ENCODE measurements around the gene PHACTR3. TPM values are rescaled to one million over a fixed set of nuclear protein-coding genes. Genes with fewer than 3 reads are reported as not detected.
"Not testable (repeated sequence)": the region's sequence is repeated elsewhere in the genome, so short reads cannot be mapped to it uniquely, and the experiment has no call there.

PHACTR3 gene
- total RNA-seq, 1 experiment from 2014 or later = 0.06 TPM

DNA sequence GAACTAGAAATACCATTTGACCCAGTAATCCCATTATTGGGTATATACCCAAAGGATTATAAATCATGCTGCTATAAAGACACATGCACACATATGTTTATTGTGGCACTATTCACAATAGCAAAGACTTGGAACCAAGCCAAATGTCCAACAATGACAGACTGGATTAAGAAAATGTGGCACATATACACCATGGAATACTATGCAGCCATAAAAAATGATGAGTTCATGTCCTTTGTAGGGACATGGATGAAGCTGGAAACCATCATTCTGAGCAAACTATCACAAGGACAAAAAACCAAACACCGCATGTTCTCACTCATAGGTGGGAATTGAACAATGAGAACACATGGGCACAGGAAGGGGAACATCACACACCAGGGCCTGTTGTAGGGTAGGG lies 252.2 kb downstream of the PHACTR3 start:
- not testable (repeated sequence) for DNase-seq (ENCODE audit: low read depth)

- DNase-seq (ENCODE audit: low read depth) = not testable (repeated sequence)
Observed at GRCh38 chr20:59856941-59857340, 252.6 kb downstream of the PHACTR3 start.

GRCh38 chr20:59857966-59858365 lies 253.6 kb downstream of the PHACTR3 start:
- DNase-seq (ENCODE audit: low read depth) = no peak

DNA sequence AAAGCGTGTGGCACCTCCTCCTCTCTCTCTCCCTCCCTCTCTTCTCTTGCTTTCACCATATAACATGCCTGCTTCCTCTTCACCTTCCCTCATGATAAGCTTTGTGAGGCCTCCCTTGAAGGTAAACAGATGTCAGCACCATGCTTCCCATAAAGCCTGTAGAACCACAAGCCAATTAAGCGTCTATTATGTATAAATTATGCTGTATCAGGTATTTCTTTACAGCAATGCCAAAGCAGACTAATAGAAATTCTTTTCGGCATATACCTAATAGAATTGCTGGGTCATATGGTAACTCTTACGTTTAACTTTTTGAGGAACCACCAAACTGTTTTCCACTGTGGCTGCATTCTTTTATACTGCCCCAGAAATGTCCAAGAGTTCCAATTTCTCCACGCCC lies 254.1 kb downstream of the PHACTR3 start:
- no peak for DNase-seq (ENCODE audit: low read depth)

DNA sequence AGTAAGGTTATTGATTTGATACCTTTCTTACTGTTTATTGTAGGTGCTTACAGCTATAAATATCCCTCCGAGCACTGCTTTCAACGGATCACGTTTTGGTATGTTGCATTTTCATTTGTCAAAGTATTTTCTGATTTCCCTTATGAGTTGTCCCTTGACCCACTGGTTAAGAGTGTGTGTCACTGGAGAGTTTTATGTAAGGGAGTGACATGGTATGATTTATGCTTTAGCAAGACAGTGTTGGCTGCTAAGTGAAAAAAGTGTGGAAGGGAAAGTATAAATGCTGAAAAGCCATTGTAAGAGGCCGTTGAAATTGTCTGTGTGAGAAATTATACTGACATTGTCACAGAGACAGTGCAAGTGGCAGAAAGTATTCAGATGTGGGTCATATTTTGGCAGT lies 257.1 kb downstream of the PHACTR3 start:
- no peak for DNase-seq (ENCODE audit: low read depth)

DNA sequence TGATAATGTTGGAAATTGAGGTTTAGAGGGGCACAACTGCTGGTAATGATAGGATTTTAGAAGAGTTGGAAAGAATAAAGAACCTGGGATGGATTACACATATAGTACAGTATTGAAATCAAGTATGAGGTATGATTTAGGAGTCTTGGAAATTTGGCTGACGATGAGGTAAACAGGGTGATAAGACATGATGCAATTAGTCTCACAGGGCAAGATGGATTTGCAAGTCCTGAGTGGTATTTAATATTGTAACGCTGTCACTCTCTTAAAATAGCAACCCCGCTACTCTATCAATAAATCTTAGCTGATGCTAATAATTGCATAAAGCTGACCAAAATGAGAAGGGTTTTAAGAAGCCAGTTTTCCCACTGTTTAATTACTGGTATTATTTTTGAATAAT lies 258.7 kb downstream of the PHACTR3 start:
- no peak for DNase-seq (ENCODE audit: low read depth)

DNA sequence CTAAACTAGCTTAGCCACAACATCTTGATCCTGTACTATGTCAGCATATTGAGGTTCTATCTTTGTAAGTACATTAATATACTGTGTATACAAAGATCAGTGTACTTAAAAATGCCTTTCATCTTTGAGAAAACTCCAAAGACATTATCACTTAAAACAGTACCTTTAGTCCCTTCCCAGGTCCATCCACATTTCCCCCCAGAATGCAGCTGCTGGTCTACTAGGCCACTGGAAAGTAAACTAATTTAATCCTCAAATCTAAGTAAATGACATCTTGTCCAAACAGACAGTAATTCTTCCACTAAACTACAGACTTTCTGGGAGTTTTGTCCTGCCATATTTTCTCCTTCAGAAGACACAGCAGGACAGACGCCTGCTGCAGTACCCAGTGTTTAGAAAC lies 260.4 kb downstream of the PHACTR3 start:
- no peak for DNase-seq (ENCODE audit: low read depth)

DNA sequence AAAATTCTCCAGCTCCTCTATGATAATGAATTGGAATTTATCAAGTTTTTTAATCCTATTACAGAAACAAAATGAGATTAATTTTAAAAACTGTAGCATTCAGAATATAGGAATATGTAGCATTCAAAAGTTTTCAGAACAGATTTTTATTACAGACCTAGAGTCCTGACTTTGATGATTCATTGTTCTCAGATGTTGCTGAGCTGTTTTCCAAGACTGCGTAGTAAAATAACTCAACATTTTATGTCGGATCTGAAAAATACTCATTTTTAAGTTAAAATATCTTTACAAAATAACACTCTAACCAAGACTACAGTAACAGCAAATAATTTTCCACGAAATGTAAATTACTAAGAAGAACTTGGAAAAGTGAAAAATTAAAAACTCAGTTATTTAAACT lies 262.0 kb downstream of the PHACTR3 start:
- DNase-seq (ENCODE audit: low read depth) = no peak

GRCh38 chr20:59871096-59871495 lies 266.8 kb downstream of the PHACTR3 start:
- DNase-seq (ENCODE audit: low read depth) = no peak

DNA sequence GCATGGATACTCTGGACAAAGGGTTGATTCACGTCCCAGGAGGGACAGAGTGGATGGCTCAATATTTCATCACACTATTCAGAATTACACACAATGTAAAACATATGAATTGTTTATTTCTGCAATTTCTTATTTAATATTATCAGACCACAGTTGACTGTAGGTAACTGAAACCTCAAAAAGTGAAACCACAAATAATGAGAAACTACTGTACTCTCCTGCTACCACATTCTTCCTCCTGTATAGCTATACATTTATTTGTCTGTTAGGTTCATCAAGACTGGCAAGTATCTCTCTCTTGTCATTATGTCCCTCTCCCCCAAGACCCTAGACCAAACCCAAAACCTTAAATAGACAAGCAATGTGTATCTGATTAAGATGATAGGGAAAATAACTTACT lies 269.1 kb downstream of the PHACTR3 start:
- DNase-seq (ENCODE audit: low read depth) = no peak

GRCh38 chr20:59880198-59880597 lies 275.9 kb downstream of the PHACTR3 start:
- no peak for DNase-seq (ENCODE audit: low read depth)

DNA sequence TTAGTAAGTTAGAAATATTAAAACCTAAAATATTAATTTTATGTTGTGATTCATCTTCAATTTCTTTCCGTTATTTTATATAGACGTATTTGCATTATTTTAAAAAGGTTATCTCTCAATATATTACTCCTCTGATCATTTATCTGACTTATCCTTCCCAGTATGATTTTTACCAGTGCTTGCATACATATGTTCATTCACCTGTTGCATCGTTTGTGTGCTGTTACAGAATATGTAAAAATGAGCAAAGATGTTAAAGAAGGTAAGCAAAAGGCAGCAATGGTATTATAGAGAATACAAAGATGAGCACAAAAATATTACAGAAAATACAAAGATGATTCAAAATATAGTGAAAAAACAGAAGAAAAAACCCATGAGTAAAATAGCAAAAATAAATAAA lies 280.2 kb downstream of the PHACTR3 start:
- no peak for DNase-seq (ENCODE audit: low read depth)

GRCh38 chr20:59888050-59888449 lies 283.7 kb downstream of the PHACTR3 start:
- DNase-seq (ENCODE audit: low read depth) = no peak

GRCh38 chr20:59890035-59890434 lies 285.7 kb downstream of the PHACTR3 start:
- not testable (repeated sequence) for DNase-seq (ENCODE audit: low read depth)

GRCh38 chr20:59891581-59891980 lies 287.2 kb downstream of the PHACTR3 start:
- no peak for DNase-seq (ENCODE audit: low read depth)

DNA sequence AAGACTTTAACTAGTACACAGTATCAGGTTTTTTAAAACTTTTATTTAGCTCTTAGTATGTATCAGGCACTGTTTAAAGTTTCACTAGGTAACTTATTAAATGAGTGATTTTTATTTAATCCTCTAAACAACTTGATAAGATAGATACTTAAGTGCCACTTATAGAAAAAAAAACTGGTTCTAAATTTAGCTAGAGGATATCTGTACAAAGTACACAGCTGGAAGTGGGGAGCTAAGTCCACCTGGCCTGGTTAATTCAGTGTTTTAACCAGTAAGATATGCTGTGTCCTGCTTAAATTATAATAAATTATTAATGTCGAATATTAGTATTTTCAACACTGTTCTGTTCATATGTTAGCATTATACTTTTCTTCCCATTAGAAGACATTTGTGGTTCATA lies 291.6 kb downstream of the PHACTR3 start:
- no peak for DNase-seq (ENCODE audit: low read depth)

All from Daoy (cell line).